Left ventricle myocardium superior (tissue), 1 donor: Measurements from ENCODE around the gene CD8B2. TPM values are rescaled to one million over a fixed set of nuclear protein-coding genes. Genes with fewer than 3 reads are reported as not detected.

Experiments used
- total RNA-seq: library from RNA; stranded (reverse); fragmentation: NEBNext Ultra II Directional; extraction: Animal tissue kit (Norgen Biotek cat#: 25700); gene quantifications from one replicate; pipeline ENCODE4 v1.2.1, GENCODE V29; 2021
- donor health status: DM: no; HTN: yes; CAD: no; lungs with severe emphysema.

Gene CD8B2
- total RNA-seq, 1 donor from 2014 or later = not detected

Other genes with a start within 250 kb of the CD8B2 start
- gene RGPD3, start 19.0 kb upstream of the CD8B2 start, total RNA-seq = not detected